CD4-positive, alpha-beta T cell (primary cell): Measurements from ENCODE around the gene MSI2. TPM values are rescaled to one million over a fixed set of nuclear protein-coding genes. Genes with fewer than 3 reads are reported as not detected.
A peak's percentile ranks its signal among the peaks of the same experiment; 100 is the strongest.

Experiments
- ATAC-seq: fragments of 200-7000 bp; cut with Tn5 transposase; one replicate; pipeline ENCODE4 v1.10.0; 2022; ENCODE audit warnings: mild to moderate bottlenecking; ENCODE audit not compliant: poor library complexity
- CTCF ChIA-PET: fragments of 350-600 bp; sonication (Branson Sonifier 250); formaldehyde crosslinking; loops from one replicate; lab custom pipeline; 2021; ENCODE audit warnings: antibody characterized with exemption, inconsistent platforms; lab: Charles Lee
- POLR2A ChIA-PET: fragments of 350-600 bp; sonication (Branson Sonifier 250); formaldehyde crosslinking; loops from one replicate; lab custom pipeline; 2021; ENCODE audit warnings: antibody characterized with exemption, inconsistent platforms; lab: Charles Lee
- DNase-seq, 14 experiments: peaks; one replicate each; pipeline ENCODE4 v3.0.0-alpha.2; 2013 to 2020; ENCODE audit warnings: mixed read lengths in 2 of 14
- H3K27ac ChIP-seq, 2 donors: one replicate each; pipeline versions ENCODE4 v1.5.1 to v1.7.0; 2013; ENCODE audit warnings: low read length in 2 of 2, low read depth in 1 of 2, mild to moderate bottlenecking in 1 of 2
- H3K27me3 ChIP-seq, 2 experiments: 1 replicate in 1 of 2; 2 replicates in 1 of 2; pipeline versions ENCODE4 v1.6.1 to v1.7.0; 2013; ENCODE audit warnings: low read length in 2 of 2, control low read depth in 1 of 2, mild to moderate bottlenecking in 1 of 2, moderate library complexity in 1 of 2; ENCODE audit not compliant: insufficient read depth in 2 of 2, control insufficient read depth in 1 of 2
- H3K36me3 ChIP-seq: one replicate; pipeline ENCODE4 v1.6.1; 2013; ENCODE audit warnings: low read length, control low read depth; ENCODE audit not compliant: insufficient read depth
- H3K4me1 ChIP-seq: one replicate; pipeline ENCODE4 v1.6.1; 2013; ENCODE audit warnings: low read length, control low read depth; ENCODE audit not compliant: insufficient read depth
- H3K4me3 ChIP-seq: one replicate; pipeline ENCODE4 v1.5.1; 2013; ENCODE audit warnings: mild to moderate bottlenecking, low read length, moderate library complexity
- H3K9me3 ChIP-seq, 2 experiments: 1 replicate in 1 of 2; 2 replicates in 1 of 2; pipeline versions ENCODE4 v1.6.1 to v1.7.0; 2013; ENCODE audit warnings: low read length in 2 of 2, mild to moderate bottlenecking in 2 of 2, control low read depth in 1 of 2, moderate library complexity in 1 of 2; ENCODE audit not compliant: control insufficient read depth in 1 of 2, insufficient read depth in 1 of 2
- H3K27ac Mint-ChIP-seq: one replicate; pipeline ENCODE4 v1.8.0; 2020; ENCODE audit warnings: mixed read lengths
- H3K27me3 Mint-ChIP-seq: one replicate; pipeline ENCODE4 v1.8.0; 2021; ENCODE audit warnings: mixed read lengths
- H3K36me3 Mint-ChIP-seq: one replicate; pipeline ENCODE4 v1.8.0; 2021; ENCODE audit warnings: low read depth, mixed read lengths
- H3K4me1 Mint-ChIP-seq: one replicate; pipeline ENCODE4 v1.8.0; 2021; ENCODE audit warnings: low read depth, mixed read lengths
- H3K4me3 Mint-ChIP-seq: one replicate; pipeline ENCODE4 v1.8.0; 2020; ENCODE audit warnings: mild to moderate bottlenecking, mixed read lengths
- H3K9me3 Mint-ChIP-seq: one replicate; pipeline ENCODE4 v1.8.0; 2020; ENCODE audit warnings: mixed read lengths
- CTCF ChIP-seq: fragments of 200-600 bp; IDR thresholded peaks from one replicate; pipeline ENCODE4 v1.8.0; 2022; ENCODE audit warnings: antibody characterized with exemption, mild to moderate bottlenecking
- intact Hi-C, 2 experiments: fragments of 100-400 bp; cut with DNase I in 1 of 2; cut with micrococcal nuclease in 1 of 2; formaldehyde crosslinking; loops; one replicate each; pipeline versions ENCODE4 v1.15.1 to v1.9.0; 2023 to 2025; cut with DNase I, micrococcal nuclease
- total RNA-seq, 174 experiments: library from RNA in 2 of 174; stranded (reverse) in 2 of 174; gene quantifications; one replicate each; pipeline ENCODE4 v1.2.3 and lab custom pipeline; 2021 to 2026

MSI2 gene
- total RNA-seq, 2 experiments from 2014 or later: 129 to 132 TPM

GRCh38 chr17:57644326-57644725 lies 388.0 kb downstream of the MSI2 start:
- no peaks in the 10 kb centered on the region for H3K27me3 ChIP-seq
- Mint-ChIP-seq H3K9me3 (no peaks in the 10 kb centered on the region), H3K36me3 (peaks cover 21% of the 10 kb centered on the region), H3K4me1 (no peaks in the 10 kb centered on the region), H3K27ac (no peak overlapping the region), H3K27me3 (no peaks in the 10 kb centered on the region), H3K4me3 (no peak overlapping the region)
- intact Hi-C loops: no loop called here
- TF ChIP-seq CTCF: no peak
- DNase-seq: no peak
- ChIA-PET CTCF (no interaction called here), POLR2A (no interaction called here)
- ATAC-seq: no peak
- H3K4me1 ChIP-seq: no peaks in the 10 kb centered on the region
- H3K9me3 ChIP-seq: no peaks in the 10 kb centered on the region
- peaks cover 7% of the 10 kb centered on the region for H3K36me3 ChIP-seq
- no peak overlapping the region for H3K4me3 ChIP-seq
- no peak overlapping the region for H3K27ac ChIP-seq

- POLR2A ChIA-PET: no interaction called here
- no peaks in the 10 kb centered on the region for H3K9me3 Mint-ChIP-seq
- ATAC-seq: no peak
- H3K4me1 Mint-ChIP-seq: no peaks in the 10 kb centered on the region
- intact Hi-C loops: no loop called here
- no peaks in the 10 kb centered on the region for H3K4me1 ChIP-seq
- H3K27me3 Mint-ChIP-seq: no peaks in the 10 kb centered on the region
- no peaks in the 10 kb centered on the region for H3K27me3 ChIP-seq
- H3K4me3 ChIP-seq: no peak overlapping the region
- H3K36me3 ChIP-seq: peaks cover 3% of the 10 kb centered on the region
- CTCF ChIA-PET: interaction anchor here (1.4 kb wide), 1 partner anchor 26 kb away, joined by 5 read pairs; no protein-coding TSS in a partner anchor
- no peak overlapping the region for H3K27ac ChIP-seq
- TF ChIP-seq CTCF: no peak
- DNase-seq: peak in 3 of 14 experiments; percentile 10 to 30 (median 24)
- no peak overlapping the region for H3K27ac Mint-ChIP-seq
- H3K4me3 Mint-ChIP-seq: no peak overlapping the region
- H3K9me3 ChIP-seq: no peaks in the 10 kb centered on the region
- peaks cover 15% of the 10 kb centered on the region for H3K36me3 Mint-ChIP-seq
These were observed 389.8 kb downstream of the MSI2 start for GRCh38 chr17:57645950-57646665.

- Histone ChIP-seq H3K36me3 (peaks cover 11% of the 10 kb centered on the region), H3K27ac (no peak overlapping the region), H3K9me3 (no peaks in the 10 kb centered on the region), H3K4me1 (peaks cover 2% of the 10 kb centered on the region), H3K27me3 (no peaks in the 10 kb centered on the region), H3K4me3 (no peak overlapping the region)
- H3K4me1 Mint-ChIP-seq: no peaks in the 10 kb centered on the region
- no peak overlapping the region for H3K27ac Mint-ChIP-seq
- no peak for TF ChIP-seq CTCF
- DNase-seq (no peak), ATAC-seq (no peak)
- no peaks in the 10 kb centered on the region for H3K9me3 Mint-ChIP-seq
- H3K27me3 Mint-ChIP-seq: no peaks in the 10 kb centered on the region
- H3K4me3 Mint-ChIP-seq: no peak overlapping the region
- H3K36me3 Mint-ChIP-seq: peaks cover 18% of the 10 kb centered on the region
- ChIA-PET POLR2A (no interaction called here), CTCF (no interaction called here)
- intact Hi-C loops: no loop called here
These were observed 392.4 kb downstream of the MSI2 start for GRCh38 chr17:57648720-57649119.
